Measurements from ENCODE around the gene IFI30.

DNA sequence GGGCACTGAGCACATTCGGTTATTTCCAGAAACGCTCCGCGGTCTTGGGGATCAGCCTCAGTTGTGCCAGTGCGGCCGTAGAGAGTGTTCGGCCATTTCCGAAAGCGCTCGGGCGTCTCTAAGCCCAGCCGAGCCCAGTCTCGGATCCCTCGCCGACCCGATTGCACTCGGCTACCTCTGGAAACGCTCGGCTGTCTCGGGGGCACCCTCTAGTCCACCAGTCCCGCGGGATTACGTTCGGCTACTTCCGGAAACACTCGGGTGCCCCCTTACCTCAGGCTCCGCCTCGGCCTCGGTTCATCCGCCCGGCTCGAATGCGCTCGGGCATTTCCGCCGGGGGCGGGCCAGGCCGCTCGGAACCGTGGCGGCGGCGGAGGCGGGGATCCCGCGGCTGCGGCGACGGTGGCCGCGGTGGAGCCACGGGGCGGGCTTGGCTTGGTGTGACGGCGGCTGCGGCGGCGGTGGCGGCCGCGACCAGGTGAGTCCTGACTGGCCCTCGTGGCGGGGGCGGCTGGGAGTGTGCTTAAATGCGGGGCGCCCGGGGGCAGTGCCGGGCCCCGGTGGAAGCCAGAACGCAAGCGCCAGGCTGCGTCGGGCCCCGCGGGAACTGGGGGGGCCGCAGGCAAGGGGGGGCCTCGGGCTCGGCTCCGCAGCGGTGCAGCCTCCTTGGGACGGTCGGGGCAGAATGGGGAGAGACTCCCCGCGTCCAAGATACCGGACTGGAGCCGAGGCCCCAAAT is 20.6 kb upstream of the IFI30 start, which contains the start of gene PIK3R2:
- TF ChIP-seq, protein P1, sequence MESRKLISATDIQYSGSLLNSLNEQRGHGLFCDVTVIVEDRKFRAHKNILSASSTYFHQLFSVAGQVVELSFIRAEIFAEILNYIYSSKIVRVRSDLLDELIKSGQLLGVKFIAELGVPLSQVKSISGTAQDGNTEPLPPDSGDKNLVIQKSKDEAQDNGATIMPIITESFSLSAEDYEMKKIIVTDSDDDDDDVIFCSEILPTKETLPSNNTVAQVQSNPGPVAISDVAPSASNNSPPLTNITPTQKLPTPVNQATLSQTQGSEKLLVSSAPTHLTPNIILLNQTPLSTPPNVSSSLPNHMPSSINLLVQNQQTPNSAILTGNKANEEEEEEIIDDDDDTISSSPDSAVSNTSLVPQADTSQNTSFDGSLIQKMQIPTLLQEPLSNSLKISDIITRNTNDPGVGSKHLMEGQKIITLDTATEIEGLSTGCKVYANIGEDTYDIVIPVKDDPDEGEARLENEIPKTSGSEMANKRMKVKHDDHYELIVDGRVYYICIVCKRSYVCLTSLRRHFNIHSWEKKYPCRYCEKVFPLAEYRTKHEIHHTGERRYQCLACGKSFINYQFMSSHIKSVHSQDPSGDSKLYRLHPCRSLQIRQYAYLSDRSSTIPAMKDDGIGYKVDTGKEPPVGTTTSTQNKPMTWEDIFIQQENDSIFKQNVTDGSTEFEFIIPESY (IDR thresholded peaks at IDR 0.05) = peak; percentile 99
- TF ChIP-seq, protein P2, sequence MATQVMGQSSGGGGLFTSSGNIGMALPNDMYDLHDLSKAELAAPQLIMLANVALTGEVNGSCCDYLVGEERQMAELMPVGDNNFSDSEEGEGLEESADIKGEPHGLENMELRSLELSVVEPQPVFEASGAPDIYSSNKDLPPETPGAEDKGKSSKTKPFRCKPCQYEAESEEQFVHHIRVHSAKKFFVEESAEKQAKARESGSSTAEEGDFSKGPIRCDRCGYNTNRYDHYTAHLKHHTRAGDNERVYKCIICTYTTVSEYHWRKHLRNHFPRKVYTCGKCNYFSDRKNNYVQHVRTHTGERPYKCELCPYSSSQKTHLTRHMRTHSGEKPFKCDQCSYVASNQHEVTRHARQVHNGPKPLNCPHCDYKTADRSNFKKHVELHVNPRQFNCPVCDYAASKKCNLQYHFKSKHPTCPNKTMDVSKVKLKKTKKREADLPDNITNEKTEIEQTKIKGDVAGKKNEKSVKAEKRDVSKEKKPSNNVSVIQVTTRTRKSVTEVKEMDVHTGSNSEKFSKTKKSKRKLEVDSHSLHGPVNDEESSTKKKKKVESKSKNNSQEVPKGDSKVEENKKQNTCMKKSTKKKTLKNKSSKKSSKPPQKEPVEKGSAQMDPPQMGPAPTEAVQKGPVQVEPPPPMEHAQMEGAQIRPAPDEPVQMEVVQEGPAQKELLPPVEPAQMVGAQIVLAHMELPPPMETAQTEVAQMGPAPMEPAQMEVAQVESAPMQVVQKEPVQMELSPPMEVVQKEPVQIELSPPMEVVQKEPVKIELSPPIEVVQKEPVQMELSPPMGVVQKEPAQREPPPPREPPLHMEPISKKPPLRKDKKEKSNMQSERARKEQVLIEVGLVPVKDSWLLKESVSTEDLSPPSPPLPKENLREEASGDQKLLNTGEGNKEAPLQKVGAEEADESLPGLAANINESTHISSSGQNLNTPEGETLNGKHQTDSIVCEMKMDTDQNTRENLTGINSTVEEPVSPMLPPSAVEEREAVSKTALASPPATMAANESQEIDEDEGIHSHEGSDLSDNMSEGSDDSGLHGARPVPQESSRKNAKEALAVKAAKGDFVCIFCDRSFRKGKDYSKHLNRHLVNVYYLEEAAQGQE (IDR thresholded peaks at IDR 0.05) = no peak
- TF ChIP-seq, protein P3, sequence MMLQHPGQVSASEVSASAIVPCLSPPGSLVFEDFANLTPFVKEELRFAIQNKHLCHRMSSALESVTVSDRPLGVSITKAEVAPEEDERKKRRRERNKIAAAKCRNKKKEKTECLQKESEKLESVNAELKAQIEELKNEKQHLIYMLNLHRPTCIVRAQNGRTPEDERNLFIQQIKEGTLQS (IDR thresholded peaks at IDR 0.05) = no peak
- TF ChIP-seq JUND (IDR thresholded peaks at IDR 0.05) (no peak), FOXA1 (IDR thresholded peaks at IDR 0.05) (no peak), YY1 (IDR thresholded peaks at IDR 0.05) (no peak), GABPA (IDR thresholded peaks at IDR 0.05 in 1 of 2, conservative IDR thresholded peaks at IDR 0.05 in 1 of 2) (peak in 1 of 2 donors; percentile 42)
- TF ChIP-seq, protein P4, sequence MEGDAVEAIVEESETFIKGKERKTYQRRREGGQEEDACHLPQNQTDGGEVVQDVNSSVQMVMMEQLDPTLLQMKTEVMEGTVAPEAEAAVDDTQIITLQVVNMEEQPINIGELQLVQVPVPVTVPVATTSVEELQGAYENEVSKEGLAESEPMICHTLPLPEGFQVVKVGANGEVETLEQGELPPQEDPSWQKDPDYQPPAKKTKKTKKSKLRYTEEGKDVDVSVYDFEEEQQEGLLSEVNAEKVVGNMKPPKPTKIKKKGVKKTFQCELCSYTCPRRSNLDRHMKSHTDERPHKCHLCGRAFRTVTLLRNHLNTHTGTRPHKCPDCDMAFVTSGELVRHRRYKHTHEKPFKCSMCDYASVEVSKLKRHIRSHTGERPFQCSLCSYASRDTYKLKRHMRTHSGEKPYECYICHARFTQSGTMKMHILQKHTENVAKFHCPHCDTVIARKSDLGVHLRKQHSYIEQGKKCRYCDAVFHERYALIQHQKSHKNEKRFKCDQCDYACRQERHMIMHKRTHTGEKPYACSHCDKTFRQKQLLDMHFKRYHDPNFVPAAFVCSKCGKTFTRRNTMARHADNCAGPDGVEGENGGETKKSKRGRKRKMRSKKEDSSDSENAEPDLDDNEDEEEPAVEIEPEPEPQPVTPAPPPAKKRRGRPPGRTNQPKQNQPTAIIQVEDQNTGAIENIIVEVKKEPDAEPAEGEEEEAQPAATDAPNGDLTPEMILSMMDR (IDR thresholded peaks at IDR 0.05; ENCODE audit: low read depth, low read length, missing input control) = no peak
